OCI-LY3 (cell line): ENCODE data around the gene NUP210.

Experiments used
- H2AFZ ChIP-seq: fragments of 200-600, 300-600 bp; shearing (Covaris generic); 2 replicates; pipeline ENCODE4 v1.6.0; 2014; ENCODE audit warnings: antibody characterized with exemption, low read depth, low read length
- H3K27ac ChIP-seq: fragments of 200-600, 300-600 bp; sonication (generic); 2 replicates; pipeline ENCODE4 v1.5.1; 2014; ENCODE audit warnings: mild to moderate bottlenecking, low read length, moderate library complexity, mixed read lengths
- H3K27me3 ChIP-seq: fragments of 200-600, 300-600 bp; sonication (generic); 2 replicates; pipeline ENCODE4 v1.6.1; 2014; ENCODE audit warnings: low read depth, low read length, mixed read lengths
- H3K36me3 ChIP-seq: fragments of 200-600, 300-600 bp; sonication (generic); replicated peaks from 2 replicates; pipeline ENCODE3; 2014; ENCODE audit warnings: low read depth, low read length, mixed read lengths
- H3K4me1 ChIP-seq: fragments of 300-600, 200-600 bp; sonication (generic); 2 replicates; pipeline ENCODE4 v1.6.1; 2014; ENCODE audit warnings: low read length, mixed read lengths
- H3K4me2 ChIP-seq: fragments of 200-600, 300-600 bp; sonication (generic); 2 replicates; pipeline ENCODE4 v1.6.1; 2014; ENCODE audit warnings: low read length, mixed read lengths
- H3K4me3 ChIP-seq: fragments of 300-600, 200-600 bp; sonication (generic); 2 replicates; pipeline ENCODE4 v1.5.1; 2014; ENCODE audit warnings: antibody characterized with exemption, mild to moderate bottlenecking, low read length, moderate library complexity
- H3K79me2 ChIP-seq: fragments of 300-600, 200-600 bp; shearing (Covaris generic); 2 replicates; pipeline ENCODE4 v1.6.1; 2014; ENCODE audit warnings: mild to moderate bottlenecking, low read length, mixed read lengths
- H3K9ac ChIP-seq: fragments of 300-600, 200-600 bp; shearing (Covaris generic); 2 replicates; pipeline ENCODE4 v1.6.0; 2014; ENCODE audit warnings: mild to moderate bottlenecking, low read length, moderate library complexity
- H3K9me3 ChIP-seq: fragments of 200-600, 300-600 bp; shearing (Covaris generic); 2 replicates; pipeline ENCODE4 v1.6.1; 2014; ENCODE audit warnings: low read length, mixed read lengths; ENCODE audit not compliant: insufficient read depth
- H4K20me1 ChIP-seq: fragments of 200-600, 300-600 bp; sonication (generic); 2 replicates; pipeline ENCODE4 v1.6.1; 2016; ENCODE audit warnings: low read length, mixed read lengths; ENCODE audit not compliant: insufficient read depth
- EZH2phosphoT487 ChIP-seq: fragments of 200-600 bp; shearing (Covaris generic); IDR thresholded peaks from 2 replicates; pipeline ENCODE4 v1.6.1; 2018; ENCODE audit warnings: antibody characterized with exemption, mixed run types, low read depth
- TF ChIP-seq, protein P1 (sequence below): fragments of 200-600, 300-600 bp; sonication (generic); IDR thresholded peaks from 2 replicates; pipeline ENCODE4 v1.5.1; 2014; ENCODE audit warnings: antibody characterized with exemption, low read length, low read depth

The NUP210 gene

GRCh38 chr3:13336592-13336991 lies 83.5 kb downstream of the NUP210 start:
- H3K4me3 ChIP-seq: no peak overlapping the region
- no peaks in the 10 kb centered on the region for H3K27me3 ChIP-seq
- H3K36me3 ChIP-seq: peaks cover 85% of the 10 kb centered on the region
- H3K9ac ChIP-seq: no peak overlapping the region
- H2AFZ ChIP-seq: no peak overlapping the region
- H4K20me1 ChIP-seq: no peaks in the 10 kb centered on the region
- peaks cover 37% of the 10 kb centered on the region for H3K4me1 ChIP-seq
- H3K9me3 ChIP-seq: no peaks in the 10 kb centered on the region
- H3K79me2 ChIP-seq: no peaks in the 10 kb centered on the region; the same call in 1 of the 2 replicates
- no peak overlapping the region for H3K4me2 ChIP-seq
- TF ChIP-seq EZH2phosphoT487: no peak
- TF ChIP-seq, protein P1, sequence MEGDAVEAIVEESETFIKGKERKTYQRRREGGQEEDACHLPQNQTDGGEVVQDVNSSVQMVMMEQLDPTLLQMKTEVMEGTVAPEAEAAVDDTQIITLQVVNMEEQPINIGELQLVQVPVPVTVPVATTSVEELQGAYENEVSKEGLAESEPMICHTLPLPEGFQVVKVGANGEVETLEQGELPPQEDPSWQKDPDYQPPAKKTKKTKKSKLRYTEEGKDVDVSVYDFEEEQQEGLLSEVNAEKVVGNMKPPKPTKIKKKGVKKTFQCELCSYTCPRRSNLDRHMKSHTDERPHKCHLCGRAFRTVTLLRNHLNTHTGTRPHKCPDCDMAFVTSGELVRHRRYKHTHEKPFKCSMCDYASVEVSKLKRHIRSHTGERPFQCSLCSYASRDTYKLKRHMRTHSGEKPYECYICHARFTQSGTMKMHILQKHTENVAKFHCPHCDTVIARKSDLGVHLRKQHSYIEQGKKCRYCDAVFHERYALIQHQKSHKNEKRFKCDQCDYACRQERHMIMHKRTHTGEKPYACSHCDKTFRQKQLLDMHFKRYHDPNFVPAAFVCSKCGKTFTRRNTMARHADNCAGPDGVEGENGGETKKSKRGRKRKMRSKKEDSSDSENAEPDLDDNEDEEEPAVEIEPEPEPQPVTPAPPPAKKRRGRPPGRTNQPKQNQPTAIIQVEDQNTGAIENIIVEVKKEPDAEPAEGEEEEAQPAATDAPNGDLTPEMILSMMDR: no peak
- no peak overlapping the region for H3K27ac ChIP-seq

- Histone ChIP-seq H2AFZ (no peak overlapping the region), H3K9me3 (no peaks in the 10 kb centered on the region), H3K27ac (no peak overlapping the region), H3K4me1 (peaks cover 48% of the 10 kb centered on the region), H3K4me3 (no peak overlapping the region), H4K20me1 (no peaks in the 10 kb centered on the region), H3K9ac (no peak overlapping the region), H3K27me3 (no peaks in the 10 kb centered on the region), H3K79me2 (peaks cover 9% of the 10 kb centered on the region; the same call in 1 of the 2 replicates), H3K36me3 (peaks cover 85% of the 10 kb centered on the region), H3K4me2 (no peak overlapping the region)
- TF ChIP-seq, protein P1: no peak
- no peak for TF ChIP-seq EZH2phosphoT487
Measured at GRCh38 chr3:13335503-13335902, 84.6 kb downstream of the NUP210 start.

GRCh38 chr3:13335059-13335458 lies 85.1 kb downstream of the NUP210 start:
- no peak overlapping the region for H2AFZ ChIP-seq
- H3K27ac ChIP-seq: peak overlapping the region; percentile 94; the same call in 1 of the 2 replicates
- no peak overlapping the region for H3K9ac ChIP-seq
- H4K20me1 ChIP-seq: no peaks in the 10 kb centered on the region
- H3K36me3 ChIP-seq: peaks cover 85% of the 10 kb centered on the region
- no peaks in the 10 kb centered on the region for H3K27me3 ChIP-seq
- no peak overlapping the region for H3K4me2 ChIP-seq
- peaks cover 13% of the 10 kb centered on the region for H3K79me2 ChIP-seq
- TF ChIP-seq EZH2phosphoT487: no peak
- TF ChIP-seq, protein P1: no peak
- H3K4me3 ChIP-seq: no peak overlapping the region
- H3K4me1 ChIP-seq: peaks cover 52% of the 10 kb centered on the region
- H3K9me3 ChIP-seq: no peaks in the 10 kb centered on the region

- Histone ChIP-seq H3K27ac (peak overlapping the region; percentile 94), H3K27me3 (no peaks in the 10 kb centered on the region), H3K79me2 (peaks cover 16% of the 10 kb centered on the region), H3K36me3 (peaks cover 85% of the 10 kb centered on the region), H2AFZ (no peak overlapping the region), H3K9me3 (no peaks in the 10 kb centered on the region), H4K20me1 (no peaks in the 10 kb centered on the region), H3K9ac (peak overlapping the region; percentile 39; the same call in 1 of the 2 replicates), H3K4me1 (peaks cover 53% of the 10 kb centered on the region), H3K4me2 (peak overlapping the region; percentile 56), H3K4me3 (no peak overlapping the region)
- TF ChIP-seq, protein P1: no peak
- no peak for TF ChIP-seq EZH2phosphoT487
Measured at GRCh38 chr3:13333236-13333897, 86.8 kb downstream of the NUP210 start.
